K562 (cell line): ENCODE measurements around the gene NECTIN4. TPM values are rescaled to one million over a fixed set of nuclear protein-coding genes. Genes with fewer than 3 reads are reported as not detected.

Experiments used
- ATAC-seq: fragments of 200-7000 bp; cut with Tn5 transposase; 3 replicates; pipeline ENCODE4 v1.9.1; 2020; ENCODE audit warnings: moderate library complexity
- BruUV-seq: library from RNA; stranded (reverse); fragments of 400-500 nt; replicated peaks from 2 replicates; lab custom pipeline; 2021; lab: Mats Ljungman, UMichigan
- CTCF ChIA-PET: fragments of 300-600 bp; formaldehyde crosslinking; extraction: SDS; loops from one replicate; lab custom pipeline; 2021; ENCODE audit warnings: low intra/inter-chr PET ratio; lab: Yijun Ruan, JAX
- POLR2A ChIA-PET: fragments of 300-600, 350-650 bp; sonication (Branson Sonifier 250); formaldehyde crosslinking; extraction: SDS; loops from one replicate; lab custom pipeline; 2021; ENCODE audit warnings: antibody characterized with exemption, inconsistent platforms; lab: Yijun Ruan, JAX
- DNase-seq, 4 experiments: peaks; one replicate each; pipeline versions ENCODE4 v3.0.0 to v3.0.0-alpha.2; 2011 to 2018; ENCODE audit warnings: low spot score in 3 of 4, mixed read lengths in 3 of 4; ENCODE audit errors: extremely low read depth in 1 of 4
- FAIRE-seq: peaks from 2 replicates; lab custom pipeline; 2011; peaks lifted over from hg19 to GRCh38; lab: Jason Lieb, UNC
- H2AFZ ChIP-seq: 2 replicates; pipeline ENCODE4 v1.6.0; 2011; ENCODE audit warnings: low read depth, low read length, control low read depth, inconsistent platforms
- H3K27ac ChIP-seq: fragments of 200-600 bp; 3 replicates; pipeline ENCODE4 v1.8.0; 2011; ENCODE audit warnings: low read depth, mild to moderate bottlenecking, control low read depth, inconsistent platforms, low read length, moderate library complexity, mixed read lengths; ENCODE audit errors: extremely low read depth
- H3K27me3 ChIP-seq, 2 experiments: fragments of 300-600 bp in 1 of 2; 2 replicates in 1 of 2; 3 replicates in 1 of 2; pipeline versions ENCODE4 v1.6.0 to v1.8.0; 2011; ENCODE audit warnings: inconsistent platforms in 2 of 2, low read length in 2 of 2, mild to moderate bottlenecking in 1 of 2, mixed read lengths in 1 of 2, moderate library complexity in 1 of 2; ENCODE audit not compliant: control insufficient read depth in 2 of 2, insufficient read depth in 2 of 2
- H3K36me3 ChIP-seq: fragments of 300-600 bp; 3 replicates; pipeline ENCODE4 v1.8.0; 2011; ENCODE audit warnings: mild to moderate bottlenecking, low read length, inconsistent platforms; ENCODE audit not compliant: control insufficient read depth, insufficient read depth
- H3K4me1 ChIP-seq, 2 experiments: fragments of 200-600 bp in 1 of 2; replicated peaks in 1 of 2; 2 replicates in 1 of 2; 3 replicates in 1 of 2; pipeline versions ENCODE4 v1.5.1 to v1.8.0; 2011; ENCODE audit warnings: inconsistent platforms in 2 of 2, low read length in 2 of 2, mild to moderate bottlenecking in 1 of 2, mixed read lengths in 1 of 2, moderate library complexity in 1 of 2; ENCODE audit not compliant: control insufficient read depth in 2 of 2, insufficient read depth in 2 of 2
- H3K4me2 ChIP-seq: 2 replicates; pipeline ENCODE4 v1.6.1; 2011; ENCODE audit warnings: low read length, control low read depth, inconsistent platforms, mixed read lengths; ENCODE audit not compliant: insufficient read depth
- H3K4me3 ChIP-seq: fragments of 200-600 bp; sonication (generic), shearing (Covaris generic); 2 replicates; pipeline ENCODE4 v1.5.1; 2016; ENCODE audit warnings: control low read depth, inconsistent platforms
- H3K79me2 ChIP-seq: fragments of 200-600 bp; 3 replicates; pipeline ENCODE4 v1.8.0; 2011; ENCODE audit warnings: low read length, inconsistent platforms; ENCODE audit not compliant: control insufficient read depth, insufficient read depth
- H3K9ac ChIP-seq, 2 experiments: 2 replicates each; pipeline versions ENCODE4 v1.6.0 to v1.6.1; 2011; ENCODE audit warnings: low read depth in 2 of 2, low read length in 2 of 2, control low read depth in 1 of 2, inconsistent platforms in 1 of 2, mild to moderate bottlenecking in 1 of 2, mixed read lengths in 1 of 2; ENCODE audit not compliant: insufficient read depth in 1 of 2
- H3K9me1 ChIP-seq: one replicate; pipeline ENCODE4 v1.6.0; 2011; ENCODE audit warnings: inconsistent platforms, mild to moderate bottlenecking, low read length, moderate library complexity; ENCODE audit not compliant: control insufficient read depth, insufficient read depth
- H3K9me3 ChIP-seq: replicated peaks from 2 replicates; pipeline ENCODE4 v1.5.1; 2011; ENCODE audit warnings: low read depth, low read length, inconsistent platforms; ENCODE audit not compliant: control insufficient read depth, insufficient read depth
- H4K20me1 ChIP-seq: replicated peaks from 2 replicates; pipeline ENCODE4 v1.6.1; 2011; ENCODE audit warnings: low read length, inconsistent platforms, mixed read lengths; ENCODE audit not compliant: control insufficient read depth, insufficient read depth
- EWSR1 ChIP-seq: fragments of 450-650 bp; IDR thresholded peaks from 2 replicates; pipeline ENCODE4 v1.6.1; 2018; ENCODE audit warnings: borderline replicate concordance, mild to moderate bottlenecking, low read depth, moderate library complexity; ENCODE audit not compliant: partially characterized antibody
- ILK ChIP-seq: fragments of 450-650 bp; IDR thresholded peaks from 2 replicates; pipeline ENCODE4 v1.6.1; 2016; ENCODE audit warnings: missing genetic modification characterization, low read depth, mild to moderate bottlenecking, missing compliant biosample characterization, moderate library complexity, borderline replicate concordance
- RAD21 ChIP-seq, 2 experiments: fragments of 250-450 bp in 1 of 2; fragments of 450-650 bp in 1 of 2; sonication (Bioruptor Pico) in 1 of 2; formaldehyde crosslinking in 1 of 2; IDR thresholded peaks in 1 of 2; conservative IDR thresholded peaks in 1 of 2; 2 replicates each; pipeline versions ENCODE4 v1.4.0 to v1.8.0; 2020 to 2022; ENCODE audit warnings: mild to moderate bottlenecking in 2 of 2, moderate library complexity in 1 of 2
- RBM25 ChIP-seq: fragments of 200-400 bp; formaldehyde crosslinking; IDR thresholded peaks from 2 replicates; pipeline ENCODE4 v1.6.1; 2018; ENCODE audit warnings: low read length, low read depth, moderate library complexity; ENCODE audit not compliant: severe bottlenecking
- SMARCA5 ChIP-seq: fragments of 450-650 bp; IDR thresholded peaks from 2 replicates; pipeline ENCODE4 v1.6.1; 2016
- TCF7L2 ChIP-seq: fragments of 150-350 bp; IDR thresholded peaks from 2 replicates; pipeline ENCODE4 v1.6.1; 2016; ENCODE audit warnings: low read depth, mild to moderate bottlenecking, low read length, moderate library complexity
- ZKSCAN3 ChIP-seq: fragments of 250-450 bp; sonication (Bioruptor Pico); IDR thresholded peaks from 2 replicates; pipeline ENCODE4 v1.4.0; 2020
- ZNF212 ChIP-seq: fragments of 450-650 bp; formaldehyde crosslinking; IDR thresholded peaks from 2 replicates; pipeline ENCODE4 v1.4.0; 2020; ENCODE audit warnings: mild to moderate bottlenecking
- ZNF766 ChIP-seq: fragments of 200-800 bp; sonication (Bioruptor generic); conservative IDR thresholded peaks from 2 replicates; pipeline ENCODE4 v1.6.1; 2016; ENCODE audit warnings: missing genetic modification characterization, missing compliant biosample characterization
- ZZZ3 ChIP-seq: fragments of 450-650 bp; IDR thresholded peaks from 2 replicates; pipeline ENCODE4 v1.6.1; 2016; ENCODE audit warnings: antibody characterized with exemption, mild to moderate bottlenecking, moderate library complexity
- WGBS: fragments of 100-300 bp; shearing (Covaris generic); methylation state at CpG from one replicate; pipeline ENCODE4 v1.1.6; 2016; ENCODE audit warnings: low coverage, mixed read lengths; ENCODE audit not compliant: insufficient coverage; ENCODE audit errors: missing lambda C conversion rate; 5-methylcytosine and 5-hydroxymethylcytosine counted together
- in situ Hi-C: fragments of 300-500 bp; cut with MboI; formaldehyde crosslinking; loops from 4 replicates; pipeline ENCODE4 v1.15.0; 2018; ENCODE audit warnings: inconsistent platforms, mixed read lengths
- intact Hi-C: fragments of 100-400 bp; cut with micrococcal nuclease; formaldehyde crosslinking; loops from 2 replicates; pipeline ENCODE4 v1.14.2; 2022
- polyA plus RNA-seq, 8 experiments: library from polyadenylated mRNA; depleted of rRNA in 4 of 8; stranded (reverse) in 5 of 8; unstranded in 3 of 8; fragments of >200 nt; fragmentation: Nextera tagmentation in 2 of 8; fragmentation: Illumina TruSeq in 1 of 8; extraction: Ambion mirVana in 2 of 8; extraction: Trizol in 1 of 8; gene quantifications; 2 replicates each; pipeline versions ENCODE4 v1.2.1 to v1.2.3, GENCODE V29; 2011 to 2014; ENCODE audit warnings: inconsistent platforms in 1 of 8, missing spikeins in 1 of 8
- total RNA-seq, 7 experiments: library from RNA; depleted of rRNA in 6 of 7; stranded (reverse); fragments of >200 nt in 6 of 7; fragmentation: Illumina TruSeq in 2 of 7; extraction: Trizol in 2 of 7; gene quantifications; 2 replicates each; pipeline versions ENCODE4 v1.2.1 to v1.2.3, GENCODE V29; 2011 to 2021; ENCODE audit warnings: low replicate concordance in 1 of 7

NECTIN4 gene
- total and polyA plus RNA-seq, 9 of the 15 experiments (the other 6 are each of a cell fraction or from before 2014, with no cell fraction given) = 0.01 to 0.09 TPM; not detected in 7

- TF ChIP-seq ILK (tag) = no peak
- TF ChIP-seq ZKSCAN3 (CRISPR knock-in tag) = no peak
- TF ChIP-seq TCF7L2 = no peak
- no peak for TF ChIP-seq RBM25
- no peak for TF ChIP-seq ZNF766
- no peak for TF ChIP-seq EWSR1
- TF ChIP-seq SMARCA5 = no peak
These were observed at the start of gene NECTIN4 (continued) for GRCh38 chr1:161089251-161089924.

- TF ChIP-seq RAD21 (CRISPR knock-in tag; conservative IDR thresholded peaks at IDR 0.05 in 1 of 2, IDR thresholded peaks at IDR 0.05 in 1 of 2) (no peak), ZNF212 (CRISPR knock-in tag) (no peak), ZZZ3 (no peak)
- H3K4me2 ChIP-seq = no peak overlapping the region
- DNase-seq = no peak
These were observed 49.1 kb upstream of the NECTIN4 start for GRCh38 chr1:161138431-161138830.

More at GRCh38 chr1:161138431-161138830, 49.1 kb upstream of the NECTIN4 start:
- POLR2A ChIA-PET = interaction anchor here (0.6 to 1.7 kb wide), 5 partner anchors 11 to 178 kb away, joined by 3 to 8 read pairs (median 3); partner anchors contain the start of genes UFC1 and USF1
- Histone ChIP-seq H3K4me3 (no peak overlapping the region), H3K9ac (no peak overlapping the region), H2AFZ (no peak overlapping the region), H4K20me1 (no peaks in the 10 kb centered on the region), H3K36me3 (peaks cover 2% of the 10 kb centered on the region; the same call in 1 of the 3 replicates), H3K27ac (no peak overlapping the region), H3K9me3 (no peaks in the 10 kb centered on the region), H3K79me2 (peaks cover 17% of the 10 kb centered on the region), H3K9me1 (no peaks in the 10 kb centered on the region), H3K4me1 (peaks cover 0 to 8% of the 10 kb centered on the region in 2 experiments; a peak in 3 of 5 replicates), H3K27me3 (no peaks in the 10 kb centered on the region)
- FAIRE-seq (no peak), ATAC-seq (no peak)
- in situ Hi-C loops (no loop called here), intact Hi-C loops (loop anchor here (2.0 to 10.0 kb wide), 4 partner anchors 42 to 414 kb away; no protein-coding TSS in a partner anchor)
- CTCF ChIA-PET = interaction anchor here (0.5 to 2.2 kb wide), 2 partner anchors 66 to 195 kb away, joined by 3 to 15 read pairs; no protein-coding TSS in a partner anchor
- WGBS = 75% methylated on average over 1 of the region's 1 CpG
- BruUV-seq = no TSS peak
